Caki2 (cell line): ENCODE measurements around the gene USP20. TPM values are rescaled to one million over a fixed set of nuclear protein-coding genes. Genes with fewer than 3 reads are reported as not detected.
A peak's percentile ranks its signal among the peaks of the same experiment; 100 is the strongest.
"Not testable (repeated sequence)": the region's sequence is repeated elsewhere in the genome, so short reads cannot be mapped to it uniquely, and the experiment has no call there.

Experiments
- DNase-seq: peaks from one replicate; pipeline ENCODE4 v3.0.0-alpha.2; 2015; ENCODE audit warnings: low read depth
- in situ Hi-C: cut with HindIII; loops from 2 replicates; pipeline ENCODE4 v1.10.0; 2016; ENCODE audit warnings: low sequenced_read_pairs, low pct_unique_long_range_greater_than_20kb, mixed read lengths
- total RNA-seq: library from RNA; depleted of rRNA; stranded (reverse); fragments of >200 nt; shearing (Covaris generic); gene quantifications from 2 replicates; pipeline ENCODE4 v1.2.3, GENCODE V29; 2014; ENCODE audit warnings: low replicate concordance; rRNA removed

Gene USP20
- 13.5 and 26.4 TPM in 2 replicates for total RNA-seq

DNA sequence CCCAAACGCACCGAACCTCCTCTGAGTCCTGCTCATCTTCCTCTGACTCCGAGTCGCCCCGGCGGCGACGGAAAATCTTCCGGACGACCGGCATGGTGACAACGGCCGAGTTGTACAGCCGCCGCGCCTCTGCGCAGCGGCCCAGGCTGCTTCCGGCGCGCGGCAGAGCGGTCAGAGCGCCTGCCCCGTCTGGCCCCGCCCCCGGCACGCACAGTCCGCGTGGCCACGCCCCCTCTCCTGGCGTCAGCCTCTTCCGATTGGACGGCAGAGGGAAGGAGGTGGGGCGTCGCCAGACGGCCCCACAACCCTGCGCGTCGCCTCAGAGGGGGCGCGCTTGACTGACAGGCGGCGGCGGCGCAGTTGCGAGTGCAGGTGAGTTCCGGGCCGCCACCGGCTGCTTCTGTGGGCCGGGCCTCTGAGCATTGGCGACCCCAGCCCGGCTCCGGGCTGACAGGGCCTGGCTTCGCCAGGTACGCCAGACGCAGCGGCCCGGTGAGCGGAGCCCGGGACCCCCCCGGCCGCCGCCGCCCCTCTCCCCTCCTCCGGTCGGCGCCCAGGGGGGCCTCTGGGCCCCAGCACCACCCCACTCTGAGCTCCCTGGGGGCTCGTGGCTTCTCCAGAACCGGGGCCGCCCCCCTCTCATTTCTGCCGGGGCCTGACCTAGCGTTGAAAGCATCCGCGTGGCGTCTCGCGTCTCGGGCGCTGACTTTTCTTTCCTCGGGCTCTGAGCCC lies at the start of gene USP20, which contains the start of gene C9orf78:
USP20 (plus strand) TSS at position 331 of the 732 bp plus-strand sequence. CDS start 17,098 bp downstream, outside the sequence.
C9orf78 (minus strand) TSS at position 148 of the 732 bp plus-strand sequence; CDS start at position 94, 54 bp downstream.
- in situ Hi-C loops, result no loop called here
- peak; percentile 88 for DNase-seq

DNA sequence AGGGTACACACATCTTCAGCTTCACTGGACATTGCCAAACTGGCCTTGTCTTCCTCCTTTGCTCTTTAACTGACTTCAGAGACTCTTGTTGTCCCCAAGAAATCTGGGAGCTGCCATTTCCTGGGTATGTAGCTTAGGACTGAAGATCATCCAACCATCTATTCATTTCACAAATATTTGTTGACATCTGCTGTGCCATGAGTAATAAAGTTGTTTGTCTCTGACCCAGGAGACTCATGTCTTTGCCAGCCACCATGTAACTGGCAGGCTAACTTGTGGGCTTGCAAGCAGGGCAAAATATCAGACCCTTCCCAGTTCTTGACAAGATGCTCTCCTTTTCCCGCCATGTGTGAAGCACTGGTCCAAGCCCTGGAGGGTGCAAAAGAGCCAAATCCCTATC lies 49.4 kb upstream of the USP20 start:
- no peak for DNase-seq
- in situ Hi-C loops, result no loop called here

DNA sequence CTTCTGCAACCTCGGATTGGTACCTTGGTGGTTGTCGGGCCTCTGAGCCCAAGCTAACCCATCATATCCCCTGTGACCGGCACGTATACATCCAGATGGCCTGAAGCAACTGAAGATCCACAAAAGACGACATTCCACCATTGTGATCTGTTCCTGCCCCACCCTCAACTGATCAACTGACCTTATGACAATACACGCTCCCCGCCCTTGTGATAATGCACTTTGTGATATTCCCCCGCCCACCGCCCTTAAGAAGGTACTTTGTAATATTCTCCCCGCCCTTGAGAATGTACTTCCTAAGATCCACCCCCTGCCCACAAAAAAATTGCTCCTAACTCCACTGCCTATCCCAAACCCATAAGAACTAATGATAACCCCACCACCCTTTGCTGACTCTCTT lies 48.8 kb upstream of the USP20 start:
- no peak for DNase-seq
- in situ Hi-C loops, result no loop called here

DNA sequence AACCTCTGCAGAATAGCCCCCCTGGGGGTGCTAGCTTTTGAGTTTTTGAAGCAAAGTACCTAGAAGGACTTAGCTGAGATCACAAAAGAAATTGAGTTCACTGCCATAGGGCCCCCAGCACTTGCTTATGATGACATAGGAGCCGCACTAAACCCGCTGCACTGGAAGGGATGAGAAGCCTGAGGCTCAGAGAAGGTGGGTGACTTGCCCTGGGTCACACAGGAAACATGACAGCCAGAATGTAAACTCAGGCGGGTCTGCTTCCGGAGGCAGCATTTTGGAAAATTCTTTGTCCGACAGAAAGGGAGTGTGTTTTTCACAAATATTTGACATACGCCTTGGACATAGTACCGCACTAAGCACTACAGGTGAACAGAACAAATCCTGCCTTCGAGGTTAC lies 40.7 kb upstream of the USP20 start:
- in situ Hi-C loops, result no loop called here
- no peak for DNase-seq

DNA sequence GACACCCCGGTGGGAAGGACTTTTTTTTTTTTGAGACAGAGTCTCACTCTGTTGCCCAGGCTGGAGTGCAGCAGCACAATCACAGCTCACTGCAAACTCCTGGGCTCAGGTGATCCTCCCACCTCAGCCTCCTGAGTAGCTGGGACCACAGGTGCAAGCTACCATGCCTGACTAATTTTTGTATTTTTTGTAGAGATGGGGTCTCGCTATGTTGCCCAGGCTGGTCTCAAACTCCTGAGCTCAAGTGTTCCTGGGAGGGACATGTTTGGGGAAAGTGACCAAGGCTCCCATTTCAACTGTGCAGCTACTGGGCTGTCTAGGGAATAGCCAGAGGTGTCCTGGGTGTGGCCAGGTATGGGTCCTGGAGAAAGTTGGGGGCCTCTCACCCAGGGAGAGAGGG lies 39.2 kb upstream of the USP20 start:
- DNase-seq, in situ Hi-C loops: not testable (repeated sequence)

DNA sequence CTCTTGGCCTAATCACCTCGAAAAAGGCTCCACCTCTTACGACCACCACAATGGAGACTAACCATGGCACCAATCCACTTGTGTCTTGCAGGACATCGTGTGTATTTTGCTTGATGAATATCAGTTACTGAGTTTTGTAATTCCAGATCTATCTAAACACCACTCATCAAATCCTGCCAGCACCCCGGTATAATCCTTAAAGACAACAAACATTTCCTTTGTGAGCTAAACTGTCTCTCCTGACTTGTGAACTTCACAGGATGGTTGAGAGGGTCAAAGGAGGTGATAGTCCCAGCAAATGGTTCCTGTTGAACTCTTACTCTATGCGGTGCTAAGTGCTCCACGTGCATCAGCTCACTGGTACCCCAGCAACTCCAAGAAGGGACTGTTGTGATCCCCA lies 36.3 kb upstream of the USP20 start:
- no peak for DNase-seq
- in situ Hi-C loops, result no loop called here

DNA sequence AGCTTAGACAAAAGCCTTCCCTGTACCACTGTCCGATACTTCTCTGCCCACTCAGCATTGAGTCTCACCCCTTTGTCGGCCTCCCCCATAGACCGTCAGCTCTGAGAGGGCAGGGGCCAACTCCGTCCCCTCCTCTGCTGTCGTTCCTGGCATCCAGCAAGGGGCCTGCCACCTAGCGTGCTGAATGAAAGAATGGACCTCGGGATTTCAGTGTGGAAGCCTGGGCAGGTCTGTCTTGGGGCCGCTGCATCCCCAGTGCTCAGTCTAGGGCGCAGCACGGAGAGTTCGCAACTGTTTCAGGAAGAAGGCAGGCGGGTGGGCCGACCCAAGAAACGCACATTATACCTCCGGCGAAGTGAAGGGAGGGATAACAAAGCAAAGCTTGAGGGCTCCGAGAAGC lies 33.8 kb upstream of the USP20 start:
- in situ Hi-C loops, result no loop called here
- DNase-seq, result no peak

DNA sequence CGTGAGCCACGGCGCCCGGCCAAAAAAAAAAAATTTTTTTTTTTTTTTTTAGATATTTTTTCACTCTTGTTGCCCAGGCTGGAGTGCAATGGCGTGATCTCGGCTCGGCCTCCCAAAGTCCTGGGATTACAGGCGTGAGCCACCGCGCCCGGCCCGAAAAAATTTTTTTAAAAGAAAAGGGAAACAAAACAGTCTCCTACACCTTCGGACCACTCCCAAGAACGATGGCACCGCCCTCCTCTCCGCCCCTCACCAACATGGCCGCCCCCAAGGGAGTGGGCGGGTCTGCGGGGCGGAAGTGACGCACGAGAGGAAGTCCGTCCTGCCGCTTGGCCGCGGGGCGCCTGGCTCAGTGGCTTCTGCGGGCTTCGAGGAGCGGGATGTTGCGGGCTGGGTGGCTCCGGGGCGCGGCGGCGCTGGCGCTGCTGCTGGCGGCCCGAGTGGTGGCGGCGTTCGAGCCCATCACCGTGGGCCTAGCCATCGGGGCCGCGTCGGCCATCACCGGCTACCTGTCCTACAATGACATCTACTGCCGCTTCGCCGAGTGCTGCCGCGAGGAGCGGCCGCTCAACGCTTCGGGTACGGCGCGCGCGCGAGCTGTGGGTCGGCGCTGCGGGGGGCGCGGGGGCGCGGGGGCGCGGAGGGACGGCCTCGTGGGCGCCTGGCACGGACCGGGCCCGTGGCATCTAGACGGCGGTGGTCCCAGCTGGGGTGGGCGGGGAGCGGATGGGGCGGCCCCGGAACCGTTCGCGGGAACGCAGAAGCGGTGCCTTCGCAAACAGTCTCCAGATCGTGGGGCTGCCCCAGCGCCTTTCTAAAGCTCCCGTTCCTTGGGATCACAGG lies 32.2 kb upstream of the USP20 start, which contains the start of gene TOR1B:
TOR1B (plus strand) TSS at position 352 of the 843 bp plus-strand sequence; CDS start at position 381, 29 bp downstream.
- in situ Hi-C loops, result no loop called here
- peak; percentile 94 for DNase-seq

DNA sequence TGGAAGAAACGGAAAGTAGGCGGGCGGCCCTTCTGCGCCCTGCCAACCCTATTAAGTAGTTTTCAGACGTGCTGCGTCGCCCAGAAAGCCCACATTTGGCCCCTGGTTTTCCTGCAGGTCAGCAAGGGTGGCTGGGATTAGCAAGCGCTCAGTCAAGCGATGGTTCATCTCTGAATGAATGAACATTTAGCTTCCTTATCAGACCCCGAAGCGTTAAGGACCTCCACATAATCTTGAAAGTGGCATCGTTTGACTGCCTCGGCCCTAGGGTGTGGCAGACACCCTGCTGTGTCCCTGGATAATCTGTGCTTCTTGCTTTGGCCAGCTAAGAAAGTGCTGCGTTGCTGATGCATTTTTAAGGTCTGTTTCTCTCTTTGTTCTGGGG lies 31.6 kb upstream of the USP20 start:
- DNase-seq, result peak; percentile 9
- in situ Hi-C loops, result no loop called here

DNA sequence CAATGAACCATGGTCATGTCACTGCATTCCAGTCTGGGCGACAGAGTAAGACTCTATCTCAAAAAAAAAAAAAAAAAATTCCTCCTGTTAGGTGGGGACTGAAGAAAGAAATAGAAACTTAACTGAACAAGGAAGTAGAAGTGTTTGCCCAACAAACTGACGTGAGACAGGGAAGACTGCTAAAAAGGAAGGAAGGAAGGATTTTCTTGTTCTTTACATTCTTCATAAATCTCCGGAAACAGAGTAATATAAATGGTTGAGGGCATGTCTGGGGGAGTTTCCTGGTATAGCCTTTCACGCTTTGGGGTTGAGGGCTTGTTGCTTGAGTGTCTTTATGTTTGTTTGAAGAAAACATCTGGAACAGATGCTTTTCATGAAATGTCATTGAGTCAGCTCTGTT lies 29.2 kb upstream of the USP20 start:
- in situ Hi-C loops, result no loop called here
- no peak for DNase-seq

DNA sequence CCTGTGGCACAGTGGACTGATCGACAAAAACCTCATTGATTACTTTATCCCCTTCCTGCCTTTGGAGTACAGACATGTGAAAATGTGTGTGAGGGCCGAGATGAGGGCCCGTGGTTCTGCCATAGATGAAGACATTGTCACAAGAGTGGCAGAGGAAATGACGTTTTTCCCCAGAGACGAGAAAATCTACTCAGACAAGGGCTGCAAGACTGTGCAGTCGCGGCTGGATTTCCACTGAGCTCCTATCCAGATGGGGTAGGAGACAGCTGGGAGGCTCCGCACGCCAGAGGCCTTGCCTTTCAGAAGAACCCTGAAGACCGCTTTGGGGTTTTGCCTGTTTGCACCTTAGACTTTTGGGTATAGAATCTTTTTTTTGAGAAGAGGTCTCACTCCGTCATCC lies 25.9 kb upstream of the USP20 start:
- DNase-seq, result no peak
- in situ Hi-C loops, result no loop called here

DNA sequence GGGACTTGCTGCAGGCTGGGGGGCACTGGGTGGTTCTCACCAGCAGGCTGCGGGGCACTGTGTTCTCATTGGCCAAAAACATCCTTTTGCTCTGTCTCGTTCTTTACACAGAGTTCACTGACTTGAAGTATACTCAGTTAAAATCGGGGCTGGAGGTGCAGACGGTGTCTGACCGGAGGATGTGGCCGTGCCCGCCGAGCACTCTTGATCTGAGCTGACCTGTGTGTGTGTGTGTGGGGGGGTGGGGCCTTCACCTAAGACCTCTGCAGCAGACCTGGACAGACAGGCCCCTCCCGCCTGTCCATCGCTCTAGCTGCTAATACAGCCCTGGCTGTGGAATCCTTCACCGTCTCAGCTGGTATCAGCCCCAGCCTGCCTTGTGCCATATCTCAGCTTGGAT lies 25.1 kb upstream of the USP20 start:
- no peak for DNase-seq

DNA sequence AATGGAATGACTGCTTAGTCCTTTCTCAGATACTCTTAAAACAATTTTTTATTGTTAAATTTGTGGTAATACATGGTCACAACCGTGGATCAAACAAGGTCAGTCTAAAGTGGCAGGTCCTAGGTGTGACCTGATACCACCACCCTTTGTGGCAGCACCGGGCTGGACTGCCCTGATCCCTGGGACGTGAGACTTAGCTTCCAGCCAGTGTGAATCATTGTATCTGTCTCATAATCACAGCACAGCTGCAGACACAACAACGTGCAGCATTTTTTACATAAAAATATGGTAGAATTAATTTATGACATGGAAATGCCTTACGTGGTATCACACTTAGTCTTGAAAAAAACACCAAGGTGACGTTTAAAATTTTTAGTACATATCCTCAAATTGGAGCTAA lies 24.5 kb upstream of the USP20 start:
- DNase-seq, result no peak
- in situ Hi-C loops, result no loop called here

More for the DNA sequence above, 25.1 kb upstream of the USP20 start:
- in situ Hi-C loops, result no loop called here

DNA sequence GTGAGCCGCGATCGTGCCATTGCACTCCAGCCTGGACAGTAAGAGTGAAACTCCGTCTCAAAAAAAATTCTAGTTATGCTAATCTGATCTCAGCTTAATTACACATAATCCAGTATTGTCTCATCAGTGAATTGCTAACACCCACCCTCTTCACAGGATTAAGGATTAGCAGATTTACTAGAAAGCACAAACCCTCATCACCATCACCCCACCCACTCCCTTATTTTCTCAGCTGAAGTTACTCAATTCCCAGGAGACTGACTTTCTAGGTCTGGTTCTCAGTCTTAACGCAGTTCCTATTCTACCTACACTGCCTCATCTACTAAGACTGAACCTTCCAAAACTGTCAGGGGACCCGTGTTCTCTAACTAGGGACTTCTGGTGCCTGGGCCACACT lies 23.3 kb upstream of the USP20 start:
- in situ Hi-C loops, result no loop called here
- no peak for DNase-seq

DNA sequence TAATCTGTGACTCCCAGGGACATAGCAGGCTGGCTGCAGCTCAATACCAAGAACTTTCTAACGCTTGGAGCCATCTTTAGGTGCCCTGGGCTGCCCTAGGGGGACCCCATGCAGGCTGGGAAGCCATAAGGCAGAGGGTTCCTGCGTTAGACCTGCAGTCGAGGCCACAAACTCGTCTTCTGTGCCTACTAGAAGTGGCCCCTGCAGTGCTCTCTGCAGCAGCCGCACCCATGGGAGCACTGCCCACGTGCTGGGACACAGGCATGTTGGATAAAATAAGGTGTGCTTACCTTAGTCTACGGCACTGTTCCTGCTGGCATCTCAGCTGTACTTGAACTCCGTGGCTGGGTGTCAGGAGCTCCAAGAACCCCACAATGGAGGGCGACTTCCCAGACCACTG lies 22.9 kb upstream of the USP20 start:
- in situ Hi-C loops, result no loop called here
- no peak for DNase-seq

DNA sequence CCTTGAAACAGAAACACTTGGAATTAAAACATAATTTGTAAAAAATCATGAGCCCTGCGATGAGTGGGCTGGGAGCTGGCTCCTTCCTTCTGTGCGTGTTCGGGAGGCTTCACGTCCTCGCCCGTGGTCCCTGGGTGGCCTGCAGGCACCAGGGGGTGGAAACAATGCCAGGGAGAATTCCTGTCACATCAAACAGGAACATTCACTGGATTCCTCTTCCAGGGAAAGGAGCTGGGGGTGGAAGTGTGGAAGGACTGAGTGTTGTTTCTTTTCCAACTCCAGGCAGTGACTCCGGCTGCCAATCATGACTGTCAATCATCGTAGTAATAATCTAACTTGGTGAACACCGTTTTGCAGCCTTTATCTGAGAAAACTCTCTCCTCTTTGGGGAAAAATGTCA lies 21.6 kb upstream of the USP20 start:
- in situ Hi-C loops, result no loop called here

DNA sequence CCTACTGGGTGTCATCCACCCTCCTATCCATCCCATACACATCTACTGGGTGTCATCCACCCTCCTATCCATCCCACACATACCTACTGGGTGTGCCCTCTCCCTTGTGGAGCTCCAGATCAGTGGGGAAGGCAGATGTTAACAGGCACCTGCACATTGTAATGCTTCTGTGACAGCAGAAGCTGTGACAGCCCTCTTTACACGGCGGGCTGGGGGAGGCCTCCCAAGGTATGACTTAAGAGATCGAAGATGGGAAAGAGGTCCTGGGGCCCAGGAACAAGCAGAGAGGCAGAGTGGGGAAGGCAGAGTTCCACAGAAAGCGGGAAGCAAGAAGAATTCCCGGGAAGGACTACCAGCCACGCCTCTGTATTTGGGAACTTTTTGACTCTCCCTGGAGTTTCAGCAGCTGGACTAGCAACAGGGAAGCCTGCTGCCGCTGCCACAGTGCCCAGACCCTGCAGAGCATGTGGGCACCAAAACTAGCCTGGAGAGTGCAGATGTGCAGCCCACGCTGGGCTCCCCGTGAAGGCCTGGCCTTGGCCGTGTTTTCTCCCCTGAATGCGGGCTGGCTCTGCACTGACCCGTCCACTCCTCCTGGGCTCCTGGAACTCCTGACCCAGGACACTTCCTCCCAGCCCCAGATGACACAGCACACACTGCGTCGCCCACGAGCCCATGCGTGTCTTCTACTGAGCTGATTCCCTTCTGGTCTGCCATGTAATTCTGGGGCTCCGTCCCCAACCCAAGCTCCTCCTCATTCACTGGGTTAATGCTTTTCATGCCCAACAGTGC lies 20.6 kb upstream of the USP20 start:
- in situ Hi-C loops, result no loop called here
- DNase-seq, result no peak

More for the DNA sequence above, 21.6 kb upstream of the USP20 start:
- DNase-seq, result no peak

DNA sequence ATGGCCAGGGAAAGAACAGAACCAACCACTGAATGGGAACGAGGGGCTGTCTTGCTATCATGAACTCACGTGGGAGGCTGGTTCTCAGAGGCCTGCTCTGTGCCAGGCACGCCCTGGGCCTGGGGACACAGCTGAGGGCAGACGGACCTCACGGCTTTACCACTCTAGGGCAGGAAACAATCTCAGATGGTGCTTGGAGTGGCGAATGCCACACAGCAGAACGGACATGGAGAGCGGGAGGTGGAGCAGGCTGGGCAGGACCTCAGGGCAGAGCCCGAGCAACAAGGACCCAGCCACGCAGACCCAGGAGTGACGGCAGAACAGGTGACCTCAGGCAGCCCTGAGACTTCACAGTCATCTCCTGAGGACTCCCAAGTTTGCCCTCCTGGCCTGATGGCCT lies 20.0 kb upstream of the USP20 start:
- no peak for DNase-seq
- in situ Hi-C loops, result no loop called here
